MM.1S (cell line): ENCODE data around the gene SOX21.

ENCODE experiments used
- DNase-seq: peaks from one replicate; pipeline ENCODE4 v3.0.0-alpha.2; 2015
- H2AFZ ChIP-seq: fragments of 300-600 bp; sonication (generic); 2 replicates; pipeline ENCODE4 v1.6.0; 2016; ENCODE audit warnings: antibody characterized with exemption, low read length
- H3F3A ChIP-seq: fragments of 300-600 bp; sonication (generic); 2 replicates; pipeline ENCODE4 v1.6.1; 2016; ENCODE audit warnings: mild to moderate bottlenecking, antibody characterized with exemption, low read length, moderate library complexity, mixed read lengths; ENCODE audit not compliant: insufficient read depth
- H3K27ac ChIP-seq: fragments of 300-600 bp; sonication (generic); 2 replicates; pipeline ENCODE4 v1.5.1; 2016; ENCODE audit warnings: mild to moderate bottlenecking, low read length
- H3K27me3 ChIP-seq: fragments of 300-600 bp; sonication (generic); replicated peaks from 2 replicates; pipeline ENCODE4 v1.6.0; 2016; ENCODE audit warnings: low read length; ENCODE audit not compliant: insufficient read depth
- H3K36me3 ChIP-seq: fragments of 300-600 bp; sonication (generic); replicated peaks from 2 replicates; pipeline ENCODE4 v1.6.1; 2016; ENCODE audit warnings: mild to moderate bottlenecking, low read length, mixed read lengths; ENCODE audit not compliant: insufficient read depth
- H3K4me1 ChIP-seq: fragments of 300-600 bp; sonication (generic); 2 replicates; pipeline ENCODE4 v1.6.1; 2016; ENCODE audit warnings: low read length, mixed read lengths
- H3K4me2 ChIP-seq: fragments of 300-600 bp; sonication (generic); 2 replicates; pipeline ENCODE4 v1.6.0; 2016; ENCODE audit warnings: low read depth, low read length
- H3K4me3 ChIP-seq: fragments of 300-600 bp; sonication (generic); 2 replicates; pipeline ENCODE4 v1.5.1; 2016; ENCODE audit warnings: low read length, mixed read lengths
- H3K79me2 ChIP-seq: fragments of 300-600 bp; sonication (generic); 2 replicates; pipeline ENCODE4 v1.6.1; 2016; ENCODE audit warnings: mixed run types, low read length, mixed read lengths
- H3K9ac ChIP-seq: fragments of 300-600 bp; sonication (generic); 2 replicates; pipeline ENCODE4 v1.6.1; 2016; ENCODE audit warnings: low read length, mixed read lengths
- H3K9me2 ChIP-seq: fragments of 300-600 bp; sonication (generic); replicated peaks from 2 replicates; pipeline ENCODE4 v1.6.1; 2016; ENCODE audit warnings: mild to moderate bottlenecking, low read length, mixed read lengths; ENCODE audit not compliant: insufficient read depth
- H3K9me3 ChIP-seq: fragments of 300-600 bp; sonication (generic); replicated peaks from 2 replicates; pipeline ENCODE4 v1.6.1; 2016; ENCODE audit warnings: mild to moderate bottlenecking, low read length, mixed read lengths; ENCODE audit not compliant: insufficient read depth
- H4K20me1 ChIP-seq: fragments of 300-600 bp; sonication (generic); 2 replicates; pipeline ENCODE4 v1.6.1; 2016; ENCODE audit warnings: mild to moderate bottlenecking, low read length, moderate library complexity, mixed read lengths; ENCODE audit not compliant: insufficient read depth
- CTCF ChIP-seq: fragments of 300-600 bp; sonication (generic); IDR thresholded peaks from 2 replicates; pipeline ENCODE4 v1.5.1; 2016; ENCODE audit warnings: antibody characterized with exemption, low read length, mixed read lengths
- EZH2 ChIP-seq: fragments of 300-600 bp; sonication (generic); optimal IDR thresholded peaks from 2 replicates; pipeline ENCODE3; 2017; ENCODE audit warnings: low read depth, mild to moderate bottlenecking, antibody characterized with exemption, low read length, mixed read lengths
- EZH2phosphoT487 ChIP-seq: fragments of 300-600 bp; sonication (generic); IDR thresholded peaks from 2 replicates; pipeline ENCODE4 v1.6.1; 2018; ENCODE audit warnings: antibody characterized with exemption, low read length

SOX21 gene

GRCh38 chr13:94758436-94758960 is 46.2 kb upstream of the SOX21 start:
- Histone ChIP-seq H3K9me3 (no peaks in the 10 kb centered on the region), H4K20me1 (no peaks in the 10 kb centered on the region), H3K4me1 (no peaks in the 10 kb centered on the region), H3K4me2 (no peak overlapping the region), H3K36me3 (no peaks in the 10 kb centered on the region), H3F3A (no peaks in the 10 kb centered on the region), H2AFZ (no peak overlapping the region), H3K79me2 (no peaks in the 10 kb centered on the region), H3K27me3 (no peaks in the 10 kb centered on the region), H3K27ac (no peak overlapping the region), H3K4me3 (no peak overlapping the region), H3K9ac (no peak overlapping the region), H3K9me2 (no peaks in the 10 kb centered on the region)
- DNase-seq: no peak
- TF ChIP-seq CTCF: no peak
- TF ChIP-seq EZH2phosphoT487: no peak
- TF ChIP-seq EZH2: no peak

- Histone ChIP-seq H3K4me1 (no peaks in the 10 kb centered on the region), H3K9me2 (no peaks in the 10 kb centered on the region), H2AFZ (no peak overlapping the region), H3K9me3 (no peaks in the 10 kb centered on the region), H4K20me1 (no peaks in the 10 kb centered on the region), H3K27me3 (no peaks in the 10 kb centered on the region), H3K4me2 (no peak overlapping the region), H3K27ac (no peak overlapping the region), H3K9ac (no peak overlapping the region), H3K79me2 (no peaks in the 10 kb centered on the region), H3K36me3 (no peaks in the 10 kb centered on the region), H3K4me3 (no peak overlapping the region), H3F3A (no peaks in the 10 kb centered on the region)
- no peak for DNase-seq
- TF ChIP-seq CTCF: no peak
- no peak for TF ChIP-seq EZH2
- no peak for TF ChIP-seq EZH2phosphoT487
Measured at GRCh38 chr13:94753327-94753726, 41.0 kb upstream of the SOX21 start.

- Histone ChIP-seq H3K9me3 (no peaks in the 10 kb centered on the region), H3K9me2 (no peaks in the 10 kb centered on the region), H3K79me2 (no peaks in the 10 kb centered on the region), H3K36me3 (no peaks in the 10 kb centered on the region), H4K20me1 (no peaks in the 10 kb centered on the region), H3K27me3 (no peaks in the 10 kb centered on the region), H3K4me1 (no peaks in the 10 kb centered on the region), H2AFZ (no peak overlapping the region), H3K27ac (no peak overlapping the region), H3K4me3 (no peak overlapping the region), H3K4me2 (no peak overlapping the region), H3F3A (no peaks in the 10 kb centered on the region), H3K9ac (no peak overlapping the region)
- DNase-seq: no peak
- TF ChIP-seq CTCF: no peak
Measured at GRCh38 chr13:94749162-94749561, 36.8 kb upstream of the SOX21 start.
